Suppressor macrophage (primary cell): ENCODE measurements around the gene CSNK1G3.

Source experiments
- DNase-seq, 4 experiments: peaks; one replicate each; pipeline ENCODE4 v3.0.0-alpha.2; 2020 to 2022

CSNK1G3 gene

GRCh38 chr5:123647066-123647465 is 135.1 kb downstream of the CSNK1G3 start:
- peak; percentile 66 to 83 (median 75) for DNase-seq

- no peak for DNase-seq
Observed at GRCh38 chr5:123651234-123651633, 139.3 kb downstream of the CSNK1G3 start.

- DNase-seq = no peak
Observed at GRCh38 chr5:123659011-123659410, 147.0 kb downstream of the CSNK1G3 start.

GRCh38 chr5:123659495-123659894 is 147.5 kb downstream of the CSNK1G3 start:
- no peak for DNase-seq

DNA sequence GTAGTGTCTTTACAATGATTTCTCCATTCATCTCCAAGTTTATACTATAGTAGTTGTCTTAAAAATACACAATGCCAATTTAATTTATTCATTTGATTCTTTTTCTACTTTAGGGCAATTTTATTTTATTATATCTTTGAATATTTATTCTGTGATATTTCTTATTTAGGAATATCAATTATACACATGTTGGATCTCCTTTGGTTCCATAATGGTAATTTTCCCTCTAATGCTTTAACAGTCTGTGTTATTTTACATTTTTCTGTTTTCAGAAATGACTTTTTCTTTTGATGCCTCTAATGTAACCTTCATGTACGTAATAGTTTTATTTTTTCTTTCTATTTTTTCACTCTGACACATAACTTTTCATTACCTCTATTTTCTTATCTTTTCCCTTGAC is 153.0 kb downstream of the CSNK1G3 start:
- DNase-seq = no peak

DNA sequence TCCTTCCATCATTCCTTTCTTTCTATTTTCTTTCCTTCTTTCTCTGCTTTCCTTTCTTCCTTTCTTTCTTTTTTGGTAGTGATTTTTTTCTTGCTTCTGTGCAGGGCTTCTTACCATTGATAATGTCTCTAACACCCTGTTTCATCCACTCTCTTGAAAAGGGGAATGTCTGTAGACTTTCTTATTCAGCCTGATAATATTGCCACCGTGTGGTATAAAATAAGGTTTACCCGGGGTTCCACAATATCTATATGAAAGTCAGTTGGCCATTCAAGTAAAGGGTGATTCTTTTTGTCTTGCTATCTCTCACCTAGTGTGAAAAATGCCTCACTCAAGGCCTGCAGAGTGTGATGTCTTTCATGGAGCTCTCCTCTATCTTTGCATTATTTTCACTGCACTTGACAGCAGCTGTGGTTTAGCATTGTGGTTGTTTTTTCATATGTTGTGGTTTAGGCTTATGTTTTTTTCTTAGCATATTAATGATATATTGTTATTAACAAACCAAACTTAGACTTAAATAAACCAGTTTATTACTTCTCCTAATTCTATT is 153.9 kb downstream of the CSNK1G3 start:
- no peak for DNase-seq
